Germinal center (tissue), 1 donor: ENCODE results near the gene HK3.
"Not testable (repeated sequence)": the region's sequence is repeated elsewhere in the genome, so short reads cannot be mapped to it uniquely, and the experiment has no call there.

Experiments
- DNase-seq: peaks from one replicate; pipeline ENCODE4 v3.0.0; 2012; ENCODE audit warnings: mixed read lengths, low spot score

Gene HK3

GRCh38 chr5:176882567-176882903, 16.6 kb downstream of the HK3 start:
- DNase-seq, result no peak

- no peak for DNase-seq
Measured at GRCh38 chr5:176881816-176882566, 17.2 kb downstream of the HK3 start.

- no peak for DNase-seq
Measured at GRCh38 chr5:176881021-176881749, 18.0 kb downstream of the HK3 start.

- DNase-seq, result no peak
Measured at GRCh38 chr5:176880366-176881020, 18.7 kb downstream of the HK3 start.

GRCh38 chr5:176879663-176880361, 19.3 kb downstream of the HK3 start:
- DNase-seq, result no peak

GRCh38 chr5:176878906-176879662, 20.1 kb downstream of the HK3 start:
- no peak for DNase-seq

GRCh38 chr5:176878463-176878862, 20.7 kb downstream of the HK3 start:
- no peak for DNase-seq

GRCh38 chr5:176877793-176878331, 21.3 kb downstream of the HK3 start:
- DNase-seq, result no peak

GRCh38 chr5:176876506-176877431, 22.4 kb downstream of the HK3 start:
- DNase-seq, result no peak

GRCh38 chr5:176875783-176876505, 23.2 kb downstream of the HK3 start:
- no peak for DNase-seq

GRCh38 chr5:176875014-176875550, 24.1 kb downstream of the HK3 start:
- no peak for DNase-seq

GRCh38 chr5:176874198-176874780, 24.9 kb downstream of the HK3 start:
- no peak for DNase-seq

GRCh38 chr5:176873541-176874172, 25.5 kb downstream of the HK3 start:
- no peak for DNase-seq

- DNase-seq, result not testable (repeated sequence)
Measured at GRCh38 chr5:176873011-176873410, 26.1 kb downstream of the HK3 start.

- DNase-seq, result not testable (repeated sequence)
Measured at GRCh38 chr5:176872586-176872985, 26.6 kb downstream of the HK3 start.

GRCh38 chr5:176870644-176871043, 28.5 kb downstream of the HK3 start:
- DNase-seq, result not testable (repeated sequence)

GRCh38 chr5:176870110-176870591, 29.0 kb downstream of the HK3 start:
- peak; percentile 17 for DNase-seq

- DNase-seq, result no peak
Measured at GRCh38 chr5:176869501-176870109, 29.5 kb downstream of the HK3 start.
